DMS53 treated with DMSO at 0.1 percent for 48 hours (cell line): ENCODE measurements around the gene SPNS2.

Experiments
- DNase-seq: peaks from one replicate; lab custom pipeline; 2025; ENCODE audit not compliant: unreplicated experiment; lab: John Stamatoyannopoulos, UW

Gene SPNS2

DNA sequence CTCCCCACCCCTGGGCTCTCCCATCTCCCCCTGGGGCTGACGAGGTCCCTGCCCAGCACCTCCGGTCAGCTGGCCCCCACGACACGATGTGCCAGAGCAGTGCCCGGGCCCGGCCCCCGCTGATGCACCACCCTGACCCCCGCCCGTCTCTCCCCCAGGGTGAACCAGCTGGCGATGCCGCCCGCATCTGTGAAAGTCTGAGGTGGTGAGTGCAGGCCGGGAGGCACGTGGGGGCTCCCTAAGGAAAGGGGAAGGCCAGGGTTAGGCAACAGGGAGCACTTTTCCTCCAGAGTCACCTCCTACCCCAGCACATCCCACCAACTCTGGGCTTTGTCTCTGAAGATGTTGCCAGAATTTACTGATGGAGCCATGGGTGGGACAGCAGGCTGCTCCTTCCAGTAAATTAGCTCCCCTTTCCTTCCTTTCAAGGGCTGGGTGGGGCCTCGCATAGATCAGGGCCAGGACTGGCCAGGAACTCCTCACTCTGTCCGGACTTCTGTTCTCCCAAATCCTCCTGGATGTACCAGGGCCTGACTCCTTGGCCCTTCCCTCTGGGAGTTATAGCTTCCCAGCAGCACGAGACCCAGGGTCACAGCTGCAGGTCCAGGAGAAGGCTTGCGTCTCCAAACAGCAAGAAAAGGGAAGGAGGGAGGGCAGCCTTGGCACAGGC is 38.2 kb downstream of the SPNS2 start:
- no peak for DNase-seq

DNA sequence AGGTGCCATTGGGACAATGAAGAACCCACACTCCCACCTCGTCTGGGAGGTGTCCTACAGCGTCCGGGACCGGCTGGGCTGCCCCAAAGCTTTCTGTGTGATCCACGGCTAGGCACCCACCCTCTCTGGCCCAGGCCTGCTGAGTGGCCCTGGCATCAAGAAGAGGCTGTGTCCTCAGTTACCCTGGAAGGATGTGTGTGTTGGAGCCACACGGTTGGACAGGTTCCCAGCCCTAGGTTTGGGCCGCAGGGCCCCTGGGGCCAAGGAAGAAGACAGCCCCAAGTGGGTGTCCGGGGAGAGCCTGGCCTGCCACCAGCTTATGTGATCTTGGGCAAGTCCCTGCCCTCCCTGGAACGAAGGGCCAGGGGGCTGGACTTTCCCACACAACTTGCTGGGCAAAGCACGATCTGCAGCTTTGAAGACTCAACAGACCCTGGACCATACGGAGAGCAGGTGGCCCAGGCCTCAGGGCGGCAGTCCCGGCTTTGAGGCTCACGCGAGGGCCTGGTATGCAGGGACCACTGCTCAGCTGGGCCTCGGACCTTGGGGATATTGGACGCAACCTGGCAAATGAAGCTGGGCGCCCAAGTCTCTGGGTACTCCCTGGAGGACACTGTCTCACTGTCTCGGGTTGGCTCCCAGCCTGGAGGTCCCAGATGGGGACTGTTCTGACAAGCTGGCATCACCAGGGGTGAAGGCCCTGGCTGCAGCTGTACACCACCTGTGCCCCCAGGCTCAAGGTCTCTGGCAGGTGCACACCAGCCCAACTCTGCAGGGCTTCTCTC is 39.0 kb downstream of the SPNS2 start:
- no peak for DNase-seq

DNA sequence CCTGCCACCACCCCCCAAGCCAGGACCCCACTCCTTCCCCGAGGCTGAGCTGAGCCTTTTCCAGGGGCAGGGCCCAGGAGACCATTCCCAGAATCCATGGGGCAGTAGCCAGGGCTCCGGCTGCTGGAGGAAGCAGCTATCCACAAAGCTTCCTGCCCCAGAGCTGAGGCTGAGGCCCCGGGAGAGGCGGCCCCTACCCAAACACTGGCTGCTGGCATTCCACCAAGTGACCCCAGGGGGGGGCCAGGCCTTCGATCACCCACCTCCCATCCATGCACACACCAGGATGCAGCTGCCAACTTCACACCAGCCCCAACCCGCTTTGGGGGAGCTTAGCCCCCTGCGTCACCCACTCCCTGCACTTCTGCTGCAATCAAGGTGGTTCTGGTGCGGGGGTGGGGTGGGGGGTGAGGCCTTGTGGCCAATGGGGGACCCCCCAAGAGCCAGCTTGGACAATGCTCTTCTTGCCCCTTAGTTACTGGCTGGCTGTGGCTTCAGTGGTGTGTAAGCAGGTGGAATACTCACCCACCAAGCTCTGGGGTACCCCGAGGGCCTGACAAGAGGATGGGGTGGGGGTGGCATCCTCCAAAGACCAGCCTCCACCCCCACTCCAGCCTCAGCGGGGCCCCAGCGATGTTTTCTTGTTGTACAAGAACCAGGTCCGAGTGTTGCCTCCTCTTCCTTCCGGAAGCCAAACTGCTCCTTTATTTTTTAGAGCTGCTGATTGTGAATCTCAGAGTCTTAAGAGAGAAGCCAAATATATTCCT is 39.7 kb downstream of the SPNS2 start:
- DNase-seq: no peak

DNA sequence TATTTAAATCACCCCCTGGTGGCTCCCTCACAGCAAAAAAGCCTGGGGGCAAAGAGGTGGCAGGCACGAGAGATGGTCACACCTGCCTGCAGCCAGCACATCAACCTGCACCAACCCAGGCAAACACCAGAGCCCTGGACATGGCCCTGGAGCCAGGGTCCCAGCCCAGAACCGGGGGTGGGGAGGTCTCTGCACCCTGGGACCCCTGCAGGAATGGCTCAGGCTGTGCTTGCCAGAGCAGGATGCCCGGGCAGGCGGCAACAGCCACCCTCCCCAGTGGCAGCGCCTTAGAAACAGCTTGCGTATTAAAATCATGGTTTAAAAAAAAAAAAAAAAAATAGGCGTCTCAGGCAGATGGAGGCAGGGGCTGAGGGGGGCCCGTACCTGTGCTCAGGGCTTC is 40.3 kb downstream of the SPNS2 start:
- DNase-seq: no peak

DNA sequence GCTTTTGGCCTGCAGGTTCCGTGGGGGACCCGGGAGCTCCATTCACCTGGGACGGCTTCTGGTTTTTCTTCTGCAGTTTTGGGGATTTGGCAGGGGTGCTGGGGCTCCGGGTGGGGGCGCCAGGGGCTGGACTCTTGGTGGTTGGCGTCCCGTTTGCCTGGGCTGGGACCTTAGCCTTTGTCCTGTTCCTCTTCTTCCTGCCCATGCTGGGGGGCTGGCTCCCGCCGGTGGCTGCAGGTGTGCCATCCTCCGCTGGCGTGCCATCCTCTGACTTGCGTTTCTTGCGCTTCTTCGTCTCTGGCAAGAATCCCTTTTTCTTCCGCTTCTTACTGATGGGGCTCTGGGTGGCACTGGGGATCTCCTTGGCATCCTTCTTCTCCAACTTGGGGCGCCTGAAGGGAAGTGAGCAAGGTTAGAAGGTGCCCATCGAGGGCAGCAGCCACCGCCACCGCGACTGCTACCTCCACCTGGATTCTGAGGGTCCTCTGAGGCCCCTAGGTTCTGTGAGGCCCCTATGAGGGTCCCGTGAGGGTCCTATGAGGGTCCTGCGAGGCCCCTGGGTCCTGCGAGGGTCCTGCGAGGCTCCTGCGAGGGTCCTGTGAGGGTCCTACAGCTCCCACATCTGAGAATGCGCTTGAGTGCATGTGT is 41.0 kb downstream of the SPNS2 start:
- DNase-seq: no peak

DNA sequence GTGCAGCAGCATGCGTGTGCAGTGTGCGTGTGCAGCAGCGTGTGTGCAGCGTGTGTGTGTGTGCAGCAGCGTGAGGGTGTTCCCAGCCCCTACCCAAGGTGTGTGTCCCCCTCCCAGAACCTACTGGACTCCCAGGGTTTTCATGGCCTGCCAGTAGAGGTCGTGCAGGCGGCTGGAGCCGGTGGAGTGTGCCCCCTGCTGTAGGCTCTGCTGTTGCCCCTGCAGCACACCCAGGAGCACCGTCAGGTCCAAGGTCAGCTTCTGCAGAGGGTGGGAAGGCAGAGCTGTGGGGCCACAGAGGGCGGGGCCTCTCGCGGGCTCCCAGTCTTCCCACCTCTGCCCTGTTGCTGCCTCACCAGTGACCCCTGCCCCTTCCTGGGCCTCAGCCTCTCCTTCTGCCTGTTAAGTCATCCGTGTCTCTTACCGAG is 41.6 kb downstream of the SPNS2 start:
- DNase-seq: no peak

DNA sequence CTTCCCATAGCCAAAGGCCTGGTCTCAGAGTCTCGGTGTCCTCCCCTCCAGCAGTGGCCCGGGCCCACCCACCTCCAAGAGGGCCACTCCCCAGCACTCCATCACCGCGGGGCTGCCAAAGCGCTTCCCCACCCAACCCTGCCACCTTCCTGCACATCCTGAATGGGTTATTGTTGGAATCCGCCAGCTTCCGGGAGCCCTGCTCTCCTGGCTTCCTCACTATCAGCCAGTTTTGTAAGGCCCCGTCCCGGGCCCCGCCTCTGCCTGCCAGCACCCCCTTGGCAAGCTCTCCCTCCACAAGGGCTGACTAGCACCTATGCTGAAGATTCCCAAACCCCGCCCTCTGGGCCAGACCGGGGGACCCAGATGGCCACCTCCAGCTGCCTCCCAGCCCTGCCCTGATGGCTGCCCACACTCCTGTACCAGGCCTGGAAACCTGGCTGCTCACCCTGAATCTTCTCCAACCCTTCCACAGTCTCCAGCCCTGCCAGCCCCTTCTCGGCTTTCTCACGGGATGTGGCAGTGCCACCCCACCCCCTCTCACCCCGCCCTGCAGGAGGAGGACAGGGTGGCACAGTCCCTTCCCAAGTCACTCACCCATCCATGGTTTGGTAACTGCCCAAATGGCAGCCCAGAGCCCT is 42.1 kb downstream of the SPNS2 start:
- no peak for DNase-seq

DNA sequence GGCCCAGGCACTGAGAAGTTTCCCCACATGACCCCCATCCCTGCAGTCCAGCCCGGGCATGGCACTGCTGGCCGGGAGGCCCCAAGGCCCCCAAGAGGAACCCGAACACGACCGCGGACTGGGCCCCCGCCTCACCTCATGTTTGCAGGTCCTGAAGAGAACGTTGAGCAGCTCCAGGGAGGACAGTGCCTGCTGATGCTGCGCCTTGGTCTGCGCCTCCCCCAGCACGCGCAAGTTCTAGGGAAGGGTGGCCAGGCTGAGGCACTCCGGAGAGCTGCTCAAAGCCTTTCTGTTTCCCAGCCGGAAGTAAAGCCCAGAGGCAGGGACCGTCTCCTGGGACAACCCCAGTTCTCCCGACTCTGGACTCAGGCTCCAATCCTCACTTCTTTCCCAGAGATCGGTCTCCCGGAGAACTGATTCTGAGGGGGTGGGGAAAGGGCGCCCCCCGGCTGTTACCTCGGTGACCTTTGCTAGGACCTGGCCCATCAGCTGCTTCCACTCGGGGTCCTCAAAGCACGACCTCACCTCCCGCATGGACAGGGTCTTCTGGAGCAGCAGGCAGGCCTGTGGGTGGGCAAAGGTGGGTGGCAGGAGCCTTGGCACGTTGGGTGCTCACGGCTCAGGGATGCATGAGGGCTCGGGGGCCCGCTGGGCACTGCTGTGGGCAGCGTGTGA is 42.8 kb downstream of the SPNS2 start:
- DNase-seq: no peak

DNA sequence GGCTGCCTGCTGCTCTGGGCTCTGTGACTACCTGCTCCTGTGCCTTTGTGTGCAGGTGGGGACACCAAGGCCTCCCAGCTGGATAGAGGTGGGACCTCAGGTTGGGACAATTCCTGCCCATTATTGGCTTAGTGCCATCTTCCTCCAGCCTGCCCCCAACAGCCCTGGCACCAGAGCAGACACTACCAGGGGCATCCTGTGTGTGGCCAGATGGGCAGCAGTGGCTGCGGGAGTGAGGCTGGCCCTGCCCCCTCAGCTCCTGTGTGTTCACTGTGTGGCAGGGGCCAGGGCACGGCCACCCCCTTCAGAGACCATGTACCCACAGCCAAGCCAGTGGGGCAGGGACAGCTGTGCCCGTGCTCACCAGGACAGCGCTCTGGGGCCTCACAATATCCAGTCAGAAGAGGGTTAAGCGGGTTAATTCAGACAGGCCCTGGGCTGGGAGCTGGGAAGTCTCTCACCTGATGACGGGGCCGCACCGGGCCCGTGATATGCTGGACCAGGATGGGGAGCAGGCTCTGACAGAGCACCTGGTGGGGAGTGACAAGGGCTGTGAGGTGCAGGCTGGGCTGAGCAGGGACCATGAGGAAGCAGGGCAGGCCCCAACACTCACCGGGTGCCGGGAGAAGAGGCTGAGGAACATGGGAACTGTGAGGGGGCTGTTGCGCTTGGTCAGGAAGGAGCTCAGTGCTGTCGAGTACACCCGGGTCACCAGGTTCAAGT is 43.5 kb downstream of the SPNS2 start:
- no peak for DNase-seq

DNA sequence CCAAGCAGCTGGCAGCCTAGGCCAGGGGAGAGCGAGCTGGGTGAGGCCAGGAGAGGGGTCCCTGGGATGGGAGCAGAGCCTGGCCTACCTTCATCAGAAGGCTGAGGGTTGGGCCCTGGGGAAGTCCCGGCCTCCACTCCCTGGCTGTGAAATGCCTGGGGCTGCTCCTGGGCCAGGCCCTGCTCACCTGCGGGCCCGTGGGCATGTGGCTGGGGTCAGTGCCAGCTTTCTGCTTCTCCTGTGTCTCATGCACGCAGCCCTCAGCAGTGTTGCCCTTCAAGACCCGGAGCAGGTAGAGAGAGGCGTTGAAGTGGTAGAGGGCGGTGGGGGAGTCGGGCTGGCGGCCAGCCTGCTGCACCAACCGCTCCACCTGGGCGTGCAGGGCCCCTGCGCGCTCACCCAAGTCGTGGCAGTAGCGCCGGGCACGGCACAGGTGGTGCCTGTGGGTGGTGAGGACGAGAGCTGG is 44.1 kb downstream of the SPNS2 start:
- no peak for DNase-seq

DNA sequence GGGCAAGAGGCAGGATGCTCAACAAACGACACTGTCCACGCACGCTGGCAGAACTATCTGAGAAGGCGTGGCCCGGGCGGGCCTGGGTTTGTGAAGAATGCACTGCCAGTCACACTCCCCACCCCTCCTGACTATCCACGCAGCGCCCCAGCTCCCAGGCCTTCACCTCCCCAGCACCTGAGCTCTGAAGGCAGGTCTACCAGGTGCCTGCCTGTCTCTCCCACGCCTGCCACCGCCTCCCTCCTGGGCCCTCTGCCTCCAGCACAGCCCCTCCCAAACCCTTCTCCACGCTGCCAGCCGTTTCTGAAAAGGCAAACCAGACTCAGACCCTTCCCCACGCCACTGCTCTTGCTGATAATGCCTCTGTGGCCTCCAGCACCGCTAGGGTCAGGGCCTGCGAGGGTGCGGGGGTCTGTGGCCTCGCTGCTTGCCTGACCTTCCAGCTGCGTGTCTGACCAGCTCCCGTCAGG is 44.9 kb downstream of the SPNS2 start:
- no peak for DNase-seq

DNA sequence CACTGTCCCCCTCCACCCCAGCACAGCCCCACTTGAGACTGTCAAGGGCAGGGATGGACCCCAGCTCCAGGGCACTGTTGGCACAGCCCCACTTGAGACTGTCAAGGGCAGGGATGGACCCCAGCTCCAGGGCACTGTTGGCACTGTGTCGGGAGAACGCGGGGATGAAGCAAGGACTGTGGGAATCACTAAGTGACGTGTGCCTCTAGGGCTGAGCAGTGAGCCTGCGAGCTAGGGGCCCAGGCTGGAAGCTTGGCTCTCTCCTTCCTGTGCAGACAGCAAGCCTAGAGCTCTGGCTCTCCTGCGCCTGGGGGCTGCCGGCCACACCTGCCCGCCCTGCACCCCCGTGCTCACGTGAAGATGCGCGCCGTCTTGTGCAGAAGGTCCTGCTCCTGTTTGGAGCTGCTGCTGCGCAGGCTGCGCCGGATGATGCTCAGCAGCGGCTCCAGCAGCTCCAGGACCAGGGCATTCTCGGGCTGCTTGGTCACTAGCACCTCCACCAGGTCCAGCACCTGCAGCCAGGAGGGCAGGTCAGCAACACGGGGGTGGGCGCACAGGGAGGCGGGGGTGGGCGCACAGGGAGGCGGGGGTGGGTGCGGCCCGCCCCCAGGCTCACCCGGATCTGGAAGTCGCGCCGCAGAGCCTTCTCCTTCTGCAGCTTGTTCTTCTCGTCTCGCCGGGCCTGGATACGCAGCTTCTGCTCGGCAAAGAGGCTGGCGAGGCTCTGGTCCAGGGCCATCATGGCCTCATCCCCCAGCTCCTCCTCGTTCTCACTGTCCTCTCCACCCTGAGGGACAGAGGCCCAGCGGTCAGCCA is 45.7 kb downstream of the SPNS2 start:
- DNase-seq: no peak

DNA sequence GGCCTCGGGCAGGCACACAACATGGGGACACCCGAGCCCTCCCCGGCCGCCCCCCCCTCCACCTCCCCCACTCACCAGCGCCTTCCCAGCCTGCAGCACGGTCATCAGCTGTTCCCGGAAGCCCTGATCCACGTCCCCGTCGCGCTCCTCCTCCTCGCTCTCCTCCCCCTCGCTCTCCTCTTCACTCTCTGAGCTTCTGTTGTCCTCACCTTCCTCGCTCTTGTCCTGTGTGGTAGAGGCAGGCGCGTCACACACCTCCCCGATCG is 46.2 kb downstream of the SPNS2 start:
- no peak for DNase-seq

DNA sequence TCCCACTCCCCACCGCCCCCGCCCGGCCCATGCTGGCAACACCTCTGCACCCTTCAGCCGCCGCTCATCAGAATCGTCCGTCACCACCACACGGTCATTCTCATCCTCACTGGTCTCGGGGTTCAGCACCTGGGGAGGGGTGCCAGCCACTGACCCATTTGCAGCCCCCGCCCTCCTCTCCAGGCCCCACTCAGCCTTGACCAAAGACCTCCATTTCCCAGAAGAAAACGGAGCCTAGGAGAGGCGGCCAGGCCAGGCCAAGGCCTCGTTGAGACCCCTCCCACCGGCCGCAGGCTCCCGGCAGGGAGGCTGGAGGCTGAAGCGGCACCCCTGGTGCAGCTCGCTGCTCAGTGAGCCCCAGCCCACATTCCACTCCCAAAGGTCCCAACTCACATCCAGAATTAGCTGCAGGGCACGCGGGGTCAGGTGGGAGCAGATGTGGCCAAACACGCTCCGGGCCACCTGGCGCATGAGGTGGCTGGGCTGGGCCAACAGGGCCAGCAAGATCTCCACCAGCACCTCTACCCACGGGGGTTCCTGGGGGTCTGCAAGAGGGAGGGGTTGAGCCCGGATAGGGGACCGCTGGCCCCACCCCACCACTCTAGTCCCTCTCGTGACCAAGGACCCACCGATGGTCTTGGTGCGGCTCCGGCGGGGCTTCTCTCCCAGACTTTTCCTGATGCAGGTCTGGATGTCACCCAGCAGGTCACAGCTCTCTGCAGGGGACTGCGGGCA is 46.7 kb downstream of the SPNS2 start:
- DNase-seq: no peak

DNA sequence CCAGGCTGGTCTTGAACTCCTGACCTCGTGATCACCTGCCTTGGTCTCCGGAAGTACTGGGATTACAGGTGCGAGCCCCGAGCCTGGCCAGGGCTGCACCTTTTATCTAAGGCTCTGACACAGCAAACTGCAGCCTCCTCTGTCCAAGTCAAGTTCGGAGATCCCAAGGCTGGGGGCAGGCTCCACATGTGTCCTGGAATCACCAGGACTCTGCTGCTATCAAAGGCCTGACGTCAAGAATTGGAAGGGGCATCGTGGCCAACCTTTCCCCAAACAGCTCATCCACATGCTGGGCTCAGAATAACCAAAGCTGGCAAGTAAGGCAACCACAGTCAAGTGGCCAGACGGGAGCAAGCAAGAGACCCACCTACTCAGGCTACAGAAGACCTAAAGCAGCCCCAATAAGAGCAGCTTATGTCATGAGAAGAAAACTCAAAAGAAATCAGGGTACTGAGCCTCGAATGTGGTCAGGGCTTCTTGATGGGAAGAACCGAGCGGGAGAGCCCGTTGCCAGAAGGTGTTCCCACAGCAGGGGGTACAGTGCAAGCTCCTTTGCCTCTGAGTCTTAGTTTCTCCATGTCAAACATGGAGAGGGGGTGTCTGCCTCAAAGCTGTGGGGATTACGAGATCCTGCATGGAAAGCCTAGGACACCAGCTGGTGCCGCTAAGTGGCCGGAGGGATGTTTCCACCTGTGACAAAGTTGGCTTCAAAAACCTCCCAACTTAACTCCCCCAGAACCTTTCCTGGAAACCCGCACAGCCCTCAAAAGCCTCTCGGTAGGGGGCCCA is 48.6 kb downstream of the SPNS2 start:
- no peak for DNase-seq

DNA sequence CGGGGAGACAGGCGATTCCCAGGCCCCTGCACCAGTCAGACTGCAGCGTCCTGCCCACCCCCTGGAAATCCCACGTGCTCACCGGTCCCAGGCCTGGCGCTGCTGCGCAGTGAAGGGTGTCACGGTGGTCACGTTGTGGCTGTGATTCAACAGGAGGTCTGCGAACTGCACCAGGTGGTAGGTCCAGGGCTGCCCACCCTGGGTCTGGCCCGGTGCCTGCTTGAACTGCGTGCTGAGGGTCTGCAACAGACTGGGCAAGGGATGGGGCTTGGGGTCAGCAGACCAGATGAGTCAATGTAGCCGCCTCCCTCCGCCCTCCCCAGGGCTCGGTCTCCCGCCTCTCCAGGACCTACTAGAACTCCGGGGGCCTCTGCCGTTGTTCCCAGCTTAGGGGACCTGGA is 49.4 kb downstream of the SPNS2 start:
- DNase-seq: no peak

DNA sequence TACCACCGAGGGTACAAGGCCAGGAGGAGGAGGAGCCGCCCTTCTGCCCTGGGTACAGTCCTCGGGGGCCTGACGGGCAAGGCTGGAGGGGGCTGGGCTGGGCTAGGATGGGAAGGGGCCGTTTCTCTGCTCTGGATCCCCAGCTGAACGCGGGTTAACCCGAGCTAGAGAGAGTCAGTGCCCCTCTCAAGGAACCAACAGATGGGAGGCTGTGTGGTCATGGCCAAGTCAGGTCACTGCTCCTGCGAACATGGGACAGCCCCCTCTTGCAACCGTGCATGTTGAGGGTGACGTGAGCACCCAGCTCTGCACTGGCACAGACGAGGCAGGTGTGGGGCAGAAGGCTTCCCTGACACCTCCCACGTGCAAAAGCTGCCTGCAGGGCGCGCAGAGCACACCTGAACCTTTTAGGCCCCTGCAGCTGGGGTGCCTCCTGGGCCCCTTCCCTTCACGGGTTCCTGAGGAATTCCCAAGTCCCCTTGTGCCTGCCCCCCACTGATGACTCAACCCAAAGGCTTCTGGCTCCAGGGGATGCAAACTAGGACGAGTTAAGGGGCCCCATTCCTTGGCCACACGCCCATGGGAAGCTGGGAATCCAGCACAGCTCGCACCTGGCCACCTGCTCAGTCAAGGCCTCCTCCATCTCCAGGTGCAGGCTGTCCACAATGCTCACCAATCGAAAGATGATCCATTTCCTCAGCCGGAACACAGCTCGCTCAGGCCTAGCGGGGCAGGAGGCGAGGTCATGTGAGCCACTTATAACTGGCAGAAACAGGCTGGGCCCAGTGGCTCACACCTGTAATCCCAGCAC is 50.2 kb downstream of the SPNS2 start:
- DNase-seq: peak; percentile 35
